ENCODE measurements around the gene HNRNPK. TPM values are rescaled to one million over a fixed set of nuclear protein-coding genes. Genes with fewer than 3 reads are reported as not detected.

Gene HNRNPK
- total and polyA plus RNA-seq, 2 of the 13 experiments (the other 11 are each of a cell fraction or from before 2014, with no cell fraction given), result 321 to 712 TPM

- TF ChIP-seq MTERF4 (CRISPR knock-in tag; IDR thresholded peaks at IDR 0.05) (no peak), TAF15 (IDR thresholded peaks at IDR 0.05; ENCODE audit: low read depth, low read length, poor library complexity, severe bottlenecking) (no peak), SMARCE1 (IDR thresholded peaks at IDR 0.05; ENCODE audit: borderline replicate concordance) (no peak), ZNF740 (CRISPR knock-in tag; IDR thresholded peaks at IDR 0.05) (no peak), SP5 (CRISPR knock-in tag; IDR thresholded peaks at IDR 0.05; ENCODE audit: borderline replicate concordance, low read depth) (no peak), RNF2 (conservative IDR thresholded peaks at IDR 0.05; ENCODE audit: low read depth) (no peak), AHDC1 (CRISPR knock-in tag; IDR thresholded peaks at IDR 0.05; ENCODE audit: borderline replicate concordance) (peak; percentile 41; the same call in 1 of the 2 replicates), NR2F2 (IDR thresholded peaks at IDR 0.05; ENCODE audit: borderline replicate concordance, low read depth) (0 out of 2 replicates have a peak, but pooled peaks have one; percentile 55), ZNF432 (CRISPR knock-in tag; IDR thresholded peaks at IDR 0.05; ENCODE audit: borderline replicate concordance) (no peak), REST (IDR thresholded peaks at IDR 0.05; ENCODE audit: borderline replicate concordance in 1 of 2, low read depth in 1 of 2, low read length in 2 of 2) (no peak), BRCA1 (CRISPR knock-in tag; IDR thresholded peaks at IDR 0.05) (no peak), ZHX1 (CRISPR knock-in tag; IDR thresholded peaks at IDR 0.05; ENCODE audit: low read depth) (no peak), ZNF317 (CRISPR knock-in tag; IDR thresholded peaks at IDR 0.05) (no peak), TCF7L2 (IDR thresholded peaks at IDR 0.05; ENCODE audit: low read depth, low read length) (no peak), ZFP36L1 (CRISPR knock-in tag; IDR thresholded peaks at IDR 0.05) (no peak), RAD21 (CRISPR knock-in tag; IDR thresholded peaks at IDR 0.05) (no peak), RXRB (CRISPR knock-in tag; IDR thresholded peaks at IDR 0.05; ENCODE audit: borderline replicate concordance) (peak; percentile 77; the same call in 1 of the 2 replicates)
These were observed 12.4 kb upstream of the HNRNPK start (continued) for GRCh38 chr9:83992407-83992806.

Measured in HepG2 (cell line).